Muscle of back (tissue), 13 donors: Measurements from ENCODE around the gene AFAP1L1. TPM values are rescaled to one million over a fixed set of nuclear protein-coding genes. Genes with fewer than 3 reads are reported as not detected.
A peak's percentile ranks its signal among the peaks of the same experiment; 100 is the strongest.

Experiments
- DNase-seq, 3 donors: peaks; one replicate each; pipeline versions ENCODE4 v3.0.0 to v3.0.0-alpha.2; 2013
- long read RNA-seq, 9 donors: transcript quantifications; one replicate each; lab custom pipeline, GENCODE V29; 2026
- polyA plus RNA-seq, 10 donors: library from polyadenylated mRNA; unstranded; fragments of 120-200 nt; gene quantifications; one replicate each; pipeline ENCODE4 v1.2.1, GENCODE V29; 2013; ENCODE audit not compliant: insufficient read length in 10 of 10

Gene AFAP1L1
- polyA plus RNA-seq: 10 to 100 TPM; 60.2 to 98.1 (median 87.5) TPM
- long read RNA-seq, donor 1, full-length matches to known transcripts: 13 of 18 reads
- long read RNA-seq, donor 1, partial matches to known transcripts: 5 of 18 reads
- long read RNA-seq, donor 1, other reads (novel, unspliced or antisense): 0 of 18 reads
- long read RNA-seq, donor 2, full-length matches to known transcripts: 14 of 25 reads
- long read RNA-seq, donor 2, partial matches to known transcripts: 11 of 25 reads
- long read RNA-seq, donor 2, other reads (novel, unspliced or antisense): 0 of 25 reads
- long read RNA-seq, donor 3: 0 reads
- long read RNA-seq, donor 4, full-length matches to known transcripts: 6 of 6 reads
- long read RNA-seq, donor 4, partial matches to known transcripts: 0 of 6 reads
- long read RNA-seq, donor 4, other reads (novel, unspliced or antisense): 0 of 6 reads
- long read RNA-seq, donor 5, full-length matches to known transcripts: 11 of 19 reads
- long read RNA-seq, donor 5, partial matches to known transcripts: 8 of 19 reads
- long read RNA-seq, donor 5, other reads (novel, unspliced or antisense): 0 of 19 reads
- long read RNA-seq, donor 6, full-length matches to known transcripts: 10 of 21 reads
- long read RNA-seq, donor 6, partial matches to known transcripts: 11 of 21 reads
- long read RNA-seq, donor 6, other reads (novel, unspliced or antisense): 0 of 21 reads
- long read RNA-seq, donor 7, full-length matches to known transcripts: 9 of 18 reads
- long read RNA-seq, donor 7, partial matches to known transcripts: 9 of 18 reads
- long read RNA-seq, donor 7, other reads (novel, unspliced or antisense): 0 of 18 reads
- long read RNA-seq, donor 8, full-length matches to known transcripts: 3 of 3 reads
- long read RNA-seq, donor 8, partial matches to known transcripts: 0 of 3 reads
- long read RNA-seq, donor 8, other reads (novel, unspliced or antisense): 0 of 3 reads
- long read RNA-seq, donor 9, full-length matches to known transcripts: 3 of 3 reads
- long read RNA-seq, donor 9, partial matches to known transcripts: 0 of 3 reads
- long read RNA-seq, donor 9, other reads (novel, unspliced or antisense): 0 of 3 reads

GRCh38 chr5:149271716-149272563 is at the start of gene AFAP1L1:
AFAP1L1 (plus strand) TSS chr5:149271859; CDS start chr5:149271969, 110 bp downstream.
- DNase-seq: peak; percentile 56 to 79 (median 66)

DNA sequence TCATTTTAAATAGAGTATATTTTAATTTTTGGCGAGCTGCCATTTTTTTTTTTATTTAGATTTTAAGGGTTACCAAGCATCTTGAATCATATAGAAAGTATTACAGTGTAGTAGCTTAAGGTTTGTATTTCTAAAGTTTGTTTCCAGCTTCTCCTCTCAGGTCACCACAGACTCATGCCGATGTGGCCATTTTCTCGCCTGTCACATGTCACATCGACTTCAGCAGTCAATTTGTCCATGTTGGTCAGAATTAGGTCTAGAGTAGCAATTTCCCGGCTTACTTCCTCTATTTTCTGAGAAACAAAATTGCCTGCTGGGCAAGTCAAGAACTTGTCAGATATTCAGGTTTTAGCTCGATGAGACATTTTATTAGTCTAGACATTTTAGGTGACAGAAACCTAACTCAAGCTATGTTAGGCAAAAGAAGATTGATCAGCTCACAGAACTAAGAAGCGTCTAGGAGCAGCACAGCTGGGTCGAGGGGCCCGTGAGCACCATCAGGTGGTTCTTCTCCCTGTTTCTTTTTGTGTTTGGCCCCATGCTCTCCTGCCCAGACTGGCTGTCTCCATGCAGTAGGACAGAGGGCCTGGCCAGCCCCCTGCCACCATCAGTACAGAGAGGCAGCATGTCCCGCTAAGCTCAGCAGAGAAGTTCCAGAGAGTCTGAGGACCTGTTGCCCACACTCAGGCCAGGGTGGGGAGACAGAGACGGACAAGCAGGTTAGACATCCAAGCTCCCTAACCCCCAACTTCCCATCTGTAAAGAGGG is 48.4 kb upstream of the AFAP1L1 start:
- DNase-seq: no peak

- DNase-seq: no peak
These were observed 47.4 kb upstream of the AFAP1L1 start for GRCh38 chr5:149224282-149224681.

DNA sequence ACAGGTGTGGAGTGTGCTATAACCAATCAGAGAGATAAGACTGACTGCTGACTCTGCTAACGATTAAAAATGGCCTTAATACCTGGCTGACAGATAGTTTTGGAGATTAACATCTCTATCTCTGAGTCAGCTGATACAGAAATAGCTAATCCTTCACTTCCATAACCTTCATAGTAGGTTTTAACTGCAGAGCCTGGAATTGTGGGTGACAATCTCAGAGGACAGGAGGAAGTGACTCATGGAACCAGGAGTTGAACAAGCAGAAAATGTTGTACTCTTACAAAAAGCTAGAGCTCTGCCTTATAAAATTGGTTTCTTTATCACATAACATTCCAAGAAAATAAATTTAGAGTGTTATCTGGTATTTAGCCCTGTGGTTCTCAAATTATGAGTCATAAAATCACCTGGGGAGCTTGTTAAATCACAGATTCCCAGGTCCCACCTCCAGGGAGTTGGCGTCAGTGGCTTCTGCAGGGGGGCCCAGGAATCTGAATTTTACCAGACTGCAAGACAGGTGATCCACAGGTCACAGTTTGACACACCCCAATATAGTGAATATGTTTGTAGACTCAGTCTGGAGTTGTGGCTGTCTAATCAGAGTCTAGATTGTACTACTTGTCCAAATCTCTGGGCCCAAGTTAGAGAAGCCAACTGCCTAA is 44.4 kb upstream of the AFAP1L1 start:
- no peak for DNase-seq

DNA sequence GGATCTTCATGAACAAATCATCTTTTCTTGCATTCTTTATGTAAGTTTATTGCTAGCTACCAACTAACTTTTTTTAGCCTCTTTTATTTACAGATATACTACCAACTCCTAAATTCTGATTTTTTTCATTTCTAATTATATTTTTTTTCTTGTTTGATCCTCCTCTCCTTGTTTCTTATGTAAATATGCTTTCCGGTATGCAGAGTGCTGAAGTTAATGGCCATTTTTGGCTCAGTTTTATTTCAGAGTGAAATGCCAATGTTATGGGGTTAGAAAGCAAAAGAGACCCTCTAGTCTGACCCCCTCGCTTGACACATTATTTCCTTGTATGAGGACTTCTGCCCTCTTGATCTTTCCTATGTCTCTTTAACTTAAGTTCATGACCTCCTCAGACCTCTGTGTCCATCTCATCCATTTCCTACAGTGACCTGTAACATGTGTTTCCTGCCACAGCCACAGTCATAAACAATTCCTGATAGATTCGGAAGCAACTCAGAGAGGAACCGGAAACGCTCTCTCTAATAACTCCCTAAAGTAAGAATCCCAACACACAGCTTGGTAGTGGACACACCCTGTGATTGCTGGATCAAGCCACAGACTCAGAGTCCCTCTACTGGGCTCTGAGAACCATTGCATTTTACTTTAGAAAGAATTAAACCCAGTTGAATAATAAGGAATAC is 42.9 kb upstream of the AFAP1L1 start:
- DNase-seq: peak in 2 of 3 donors; percentile 71 to 74

DNA sequence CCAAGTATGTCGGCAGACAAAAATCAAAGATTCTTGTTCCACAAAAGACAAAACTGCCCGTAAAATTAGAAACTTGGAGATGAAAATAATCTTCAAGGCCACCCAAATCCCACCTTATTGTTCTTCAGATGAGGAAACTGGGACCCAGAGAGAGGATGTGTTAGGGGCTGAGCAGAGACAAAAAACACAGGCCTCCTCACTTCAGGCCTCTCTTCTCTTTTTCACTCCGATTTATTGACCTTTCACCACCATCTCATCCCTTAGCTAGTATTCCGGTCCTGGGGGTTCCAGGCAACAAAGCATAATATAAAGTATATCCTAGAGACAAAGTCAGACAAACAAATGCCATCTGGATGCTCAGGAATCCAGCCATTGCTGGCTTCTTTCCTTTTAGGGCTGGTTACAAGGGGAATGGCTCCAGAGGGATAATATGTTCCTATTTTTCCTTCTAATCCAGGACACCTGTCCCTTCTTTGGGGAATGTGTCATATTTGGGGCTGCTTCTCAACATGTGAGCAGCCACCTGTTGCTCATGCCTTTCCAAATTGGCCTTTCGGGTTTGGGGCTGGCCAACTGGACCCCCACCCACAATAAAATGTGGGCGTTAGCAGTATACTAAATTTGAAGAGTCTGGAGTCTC is 42.2 kb upstream of the AFAP1L1 start:
- DNase-seq: peak in 1 of 3 donors; percentile 45

DNA sequence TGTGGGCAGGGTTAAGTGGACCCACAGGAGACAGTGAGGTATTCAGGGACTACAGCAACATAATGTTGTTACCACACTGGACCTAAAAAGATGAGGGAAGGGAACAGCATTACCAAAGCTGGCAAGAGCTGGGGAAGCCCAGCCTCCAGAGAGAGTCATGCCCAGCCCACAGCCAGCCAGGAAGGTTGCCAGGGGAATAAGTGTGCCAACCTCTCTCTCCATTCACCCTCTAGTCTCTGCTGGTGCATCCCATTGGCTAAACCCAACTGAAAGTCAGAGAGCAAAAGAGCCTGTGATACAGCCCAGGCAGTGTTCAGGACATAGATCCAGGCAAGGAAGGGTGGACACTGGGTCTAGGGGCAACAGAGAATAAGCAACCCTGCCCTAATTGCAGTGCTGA is 35.8 kb upstream of the AFAP1L1 start:
- DNase-seq: no peak

GRCh38 chr5:149237662-149238061 is 34.0 kb upstream of the AFAP1L1 start:
- no peak for DNase-seq

DNA sequence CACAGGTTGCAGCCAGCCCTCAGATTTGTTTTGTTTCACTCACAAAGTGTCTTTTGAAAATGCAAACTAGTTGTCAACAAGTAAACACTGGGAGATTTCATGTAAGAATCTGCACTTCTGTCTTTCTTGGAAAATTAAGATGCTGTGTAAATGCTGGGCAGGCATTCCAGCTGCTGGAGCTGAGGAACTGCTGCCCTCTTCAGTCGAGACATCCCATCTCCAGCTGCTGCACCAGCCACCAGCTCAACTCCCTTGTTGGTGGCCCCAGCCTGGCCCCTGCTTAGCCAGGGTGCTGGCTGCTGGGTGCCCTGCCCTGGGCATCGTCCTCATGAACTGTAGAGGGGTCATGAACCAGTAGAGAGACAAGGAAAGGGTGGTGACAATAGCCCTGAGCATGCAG is 33.1 kb upstream of the AFAP1L1 start:
- DNase-seq: no peak

DNA sequence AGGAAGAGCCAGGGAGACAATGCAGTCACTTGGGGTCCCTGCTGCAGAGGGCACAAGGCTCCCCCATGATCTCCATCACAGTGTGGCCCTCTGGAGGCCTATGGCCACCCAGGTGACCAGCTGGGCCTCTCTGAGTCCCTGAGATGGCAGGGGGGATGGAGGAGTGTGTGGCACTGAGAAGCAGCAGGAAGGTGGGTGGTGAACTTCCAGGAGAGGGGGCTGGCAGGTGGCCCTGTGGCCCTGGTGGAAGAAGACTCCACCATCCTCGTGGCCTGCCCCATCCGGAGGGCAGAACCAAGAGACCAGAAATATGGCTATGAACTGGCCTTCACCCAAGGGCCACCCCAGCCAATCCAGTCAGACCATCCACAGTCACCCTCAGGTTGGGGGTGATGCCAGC is 31.7 kb upstream of the AFAP1L1 start:
- no peak for DNase-seq

DNA sequence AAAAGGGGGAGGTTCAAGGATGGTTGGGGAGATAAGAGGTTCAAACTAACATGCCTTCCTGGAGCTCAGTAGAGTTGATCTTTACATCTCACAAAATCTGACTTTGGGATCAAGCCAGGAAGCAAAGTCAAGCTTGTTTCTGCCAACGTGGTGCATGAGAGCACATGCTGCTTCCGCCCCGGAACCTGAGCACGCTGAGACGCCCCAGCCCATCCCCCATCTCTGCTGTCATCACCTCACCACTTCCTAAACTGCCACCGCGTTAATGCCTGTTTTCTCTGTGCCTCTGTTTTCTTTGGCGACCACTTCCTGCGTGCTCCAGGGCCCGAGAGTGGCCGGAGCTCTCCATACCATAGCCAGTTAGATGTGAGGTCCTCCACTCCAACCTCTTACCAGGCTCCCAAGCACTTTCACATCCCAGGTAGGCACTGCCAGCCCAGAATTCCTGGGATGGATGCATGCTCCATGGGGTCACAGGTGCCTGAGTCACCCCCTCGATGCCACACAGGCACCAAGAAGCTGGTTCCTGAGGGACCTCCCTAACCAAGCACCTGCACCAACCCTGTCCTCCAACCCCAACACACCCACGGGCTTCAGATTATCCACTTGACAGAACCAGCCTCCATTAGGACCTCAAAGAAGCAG is 31.2 kb upstream of the AFAP1L1 start:
- DNase-seq: peak in 1 of 3 donors; percentile 21

DNA sequence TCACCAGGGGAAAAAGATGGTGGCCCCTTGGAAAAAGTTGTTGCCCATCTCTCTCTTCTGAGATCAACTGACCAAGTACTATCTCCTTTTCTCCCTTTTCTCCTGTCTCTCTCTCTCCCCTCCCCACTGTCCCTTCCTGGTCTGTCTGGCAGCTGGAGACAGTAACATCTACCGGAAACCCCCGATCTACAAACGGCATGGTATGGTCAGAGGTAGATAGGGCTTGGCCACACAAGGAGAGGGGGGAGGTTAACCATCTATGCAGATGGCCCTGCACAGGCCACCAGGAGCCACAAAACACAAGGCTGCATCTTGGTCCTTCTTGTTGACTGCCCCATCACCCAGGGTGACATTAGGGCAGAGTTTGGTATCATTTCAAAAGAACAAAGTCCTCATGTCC is 29.3 kb upstream of the AFAP1L1 start:
- no peak for DNase-seq

DNA sequence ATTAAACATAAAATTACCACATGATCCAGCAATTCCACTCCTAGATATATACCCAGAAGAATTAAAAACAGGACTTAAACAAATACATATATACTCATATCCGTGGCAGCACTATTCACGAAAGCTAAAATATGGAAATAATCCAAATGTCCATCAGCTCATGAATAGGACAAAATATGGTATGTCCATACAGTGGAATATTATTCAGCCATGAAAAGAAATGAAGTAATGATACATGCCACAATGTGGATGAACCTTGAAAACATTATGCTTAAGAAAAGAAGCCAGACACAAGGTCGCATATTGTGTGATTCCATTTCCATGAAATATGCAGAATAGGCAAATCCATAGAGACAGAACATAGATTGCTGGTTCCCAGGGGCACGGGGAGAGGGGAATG is 24.8 kb upstream of the AFAP1L1 start:
- no peak for DNase-seq

DNA sequence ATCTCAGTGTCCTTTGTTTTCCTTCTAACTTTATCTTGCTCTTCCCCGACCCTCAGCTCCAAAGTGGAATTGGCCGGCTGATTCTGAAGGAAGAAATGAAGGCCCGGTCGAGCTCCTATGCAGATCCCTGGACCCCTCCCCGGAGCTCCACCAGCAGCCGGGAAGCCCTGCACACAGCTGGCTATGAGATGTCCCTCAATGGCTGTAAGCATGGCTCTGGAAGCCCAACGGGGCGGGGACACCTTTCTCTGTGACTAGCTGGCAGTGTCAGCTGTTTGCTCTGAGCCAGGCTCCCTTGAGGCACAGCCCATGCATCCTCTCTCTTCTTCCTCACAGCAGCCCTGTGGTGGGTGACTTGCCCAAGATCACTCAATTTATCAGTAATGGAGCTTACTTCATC is 23.9 kb upstream of the AFAP1L1 start:
- DNase-seq: no peak

DNA sequence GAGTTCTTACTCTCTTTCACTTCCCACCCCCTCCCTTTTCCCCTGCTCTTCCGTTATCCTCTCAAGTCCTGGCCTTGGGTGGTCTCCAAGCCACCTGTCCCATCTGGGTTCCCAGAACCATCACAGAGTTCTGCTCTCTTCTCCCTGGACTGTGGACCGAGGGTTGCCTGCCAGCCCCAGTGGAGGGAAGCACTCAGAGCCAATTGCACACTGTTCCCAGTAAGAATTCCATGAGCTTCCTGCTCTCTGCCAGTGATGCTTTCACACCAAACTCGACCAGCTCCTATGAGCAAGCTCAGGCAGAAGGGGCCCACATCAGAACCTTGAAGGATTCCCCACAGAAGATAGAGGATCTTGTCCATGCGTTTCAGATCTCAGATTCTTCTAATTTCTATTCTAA is 20.1 kb upstream of the AFAP1L1 start:
- no peak for DNase-seq

GRCh38 chr5:149254506-149254905 is 17.2 kb upstream of the AFAP1L1 start:
- DNase-seq: peak in 2 of 3 donors; percentile 29 to 57

DNA sequence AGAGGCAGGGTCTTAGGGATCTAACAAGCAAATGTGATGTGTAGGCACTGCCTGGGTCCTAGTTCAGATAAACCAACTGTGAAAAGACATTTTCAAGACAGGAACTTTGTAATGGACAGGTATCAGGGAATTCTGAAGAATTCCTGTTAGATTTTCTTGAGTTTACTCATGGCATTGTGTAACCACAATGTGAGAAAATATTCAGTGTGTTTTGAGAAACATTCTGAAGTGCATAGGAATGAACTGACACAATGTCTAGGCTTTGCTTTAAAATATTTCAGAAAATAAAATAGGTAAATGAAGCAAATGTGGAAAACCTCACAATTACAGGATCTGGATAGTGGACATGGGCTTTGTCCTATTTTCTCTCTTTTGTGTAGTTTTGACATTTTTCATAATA is 15.2 kb upstream of the AFAP1L1 start:
- DNase-seq: no peak

GRCh38 chr5:149257131-149257530 is 14.5 kb upstream of the AFAP1L1 start:
- no peak for DNase-seq
